ENCODE results near the gene CAMKK1.

Gene CAMKK1

GRCh38 chr17:3917391-3917931 lies 24.6 kb upstream of the CAMKK1 start:
- DNase-seq, result no peak

GRCh38 chr17:3916825-3917224 lies 24.0 kb upstream of the CAMKK1 start:
- DNase-seq, result no peak

GRCh38 chr17:3915995-3916696 lies 23.3 kb upstream of the CAMKK1 start, which contains the start of gene P2RX1:
P2RX1 (minus strand) TSS chr17:3916465; CDS start chr17:3916225, 240 bp downstream.
- DNase-seq, result no peak

- no peak for DNase-seq
Measured at GRCh38 chr17:3915581-3915994, 22.7 kb upstream of the CAMKK1 start.

- no peak for DNase-seq
Measured at GRCh38 chr17:3914312-3914670, 21.4 kb upstream of the CAMKK1 start.

- peak in 1 of 2 experiments; percentile 41 for DNase-seq
Measured at GRCh38 chr17:3913531-3914311, 20.9 kb upstream of the CAMKK1 start.

GRCh38 chr17:3912827-3913226 lies 20.0 kb upstream of the CAMKK1 start:
- DNase-seq, result no peak

GRCh38 chr17:3911271-3912053 lies 18.6 kb upstream of the CAMKK1 start:
- no peak for DNase-seq

GRCh38 chr17:3910420-3911270 lies 17.8 kb upstream of the CAMKK1 start:
- DNase-seq, result no peak

GRCh38 chr17:3909257-3909656 lies 16.4 kb upstream of the CAMKK1 start:
- DNase-seq, result no peak

GRCh38 chr17:3907483-3908216 lies 14.8 kb upstream of the CAMKK1 start:
- DNase-seq, result no peak

- DNase-seq, result no peak
Measured at GRCh38 chr17:3906881-3907280, 14.0 kb upstream of the CAMKK1 start.

GRCh38 chr17:3905017-3905520 lies 12.2 kb upstream of the CAMKK1 start:
- DNase-seq, result no peak

- no peak for DNase-seq
Measured at GRCh38 chr17:3904501-3904900, 11.6 kb upstream of the CAMKK1 start.

GRCh38 chr17:3903881-3904290 lies 11.0 kb upstream of the CAMKK1 start:
- no peak for DNase-seq

- no peak for DNase-seq
Measured at GRCh38 chr17:3903051-3903825, 10.4 kb upstream of the CAMKK1 start.

GRCh38 chr17:3900646-3901045 lies 7.8 kb upstream of the CAMKK1 start:
- no peak for DNase-seq

- no peak for DNase-seq
Measured at GRCh38 chr17:3897731-3898130, 4.9 kb upstream of the CAMKK1 start.

- DNase-seq, result no peak
Measured at GRCh38 chr17:3896968-3897235, 4.0 kb upstream of the CAMKK1 start.

GRCh38 chr17:3896108-3896967 lies 3.5 kb upstream of the CAMKK1 start:
- DNase-seq, result no peak
